GM18507 (cell line): Measurements from ENCODE around the gene DENND1C.

Source experiments
- DNase-seq: peaks from one replicate; pipeline ENCODE4 v3.0.0; 2011; ENCODE audit warnings: low read depth; ENCODE audit not compliant: insufficient read length; ENCODE audit errors: extremely low spot score
- FAIRE-seq: peaks from 2 replicates; lab custom pipeline; 2011; peaks lifted over from hg19 to GRCh38; lab: Jason Lieb, UNC

The DENND1C gene

DNA sequence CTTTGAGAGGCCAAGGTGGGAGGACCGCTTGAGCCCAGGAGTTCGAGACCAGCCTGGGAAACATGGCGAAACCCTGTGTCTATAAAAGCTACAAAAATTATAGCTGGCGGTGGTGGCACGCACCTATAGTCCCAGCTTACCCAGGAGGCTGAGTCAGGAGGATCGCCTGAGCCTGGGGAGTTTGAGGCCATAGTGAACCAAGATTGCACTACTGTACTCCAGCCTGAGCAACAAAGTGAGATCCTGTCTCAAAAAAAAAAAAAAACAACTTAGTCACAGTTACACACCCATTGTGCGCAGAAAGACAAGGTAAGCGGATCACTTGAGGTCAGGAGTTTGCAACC is 728 bp upstream of the DENND1C start:
- FAIRE-seq (no peak), DNase-seq (no peak)

DNA sequence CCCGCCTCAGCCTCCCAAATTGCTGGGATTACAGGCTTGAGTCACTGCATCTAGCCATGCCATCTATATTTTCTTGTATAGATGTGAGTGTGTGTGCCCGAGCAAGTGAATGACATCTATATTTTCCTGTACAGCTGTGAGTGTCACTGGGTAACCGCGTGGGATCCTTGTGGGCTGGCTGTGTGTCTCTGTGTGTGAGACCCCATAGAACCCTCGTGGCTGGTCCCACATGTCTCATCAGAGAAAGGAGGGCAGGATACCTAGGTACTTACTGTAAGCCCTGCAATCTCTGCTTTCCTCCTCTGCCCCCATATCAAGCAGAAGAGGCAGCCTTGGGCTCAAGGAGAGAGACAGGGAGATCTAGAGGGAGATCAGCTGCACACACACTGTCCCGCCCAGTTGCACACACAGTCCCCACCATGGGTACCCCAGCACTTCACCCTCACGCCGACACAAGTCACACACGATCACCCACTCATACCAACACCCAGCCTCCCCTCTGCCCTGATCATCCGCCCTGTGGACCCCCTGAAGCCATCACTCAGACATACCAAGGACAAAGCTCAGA is 655 bp downstream of the DENND1C start:
- DNase-seq = no peak
- peak; percentile 61 for FAIRE-seq

GRCh38 chr19:6479836-6480398 is 1.7 kb downstream of the DENND1C start:
- no peak for FAIRE-seq
- no peak for DNase-seq

DNA sequence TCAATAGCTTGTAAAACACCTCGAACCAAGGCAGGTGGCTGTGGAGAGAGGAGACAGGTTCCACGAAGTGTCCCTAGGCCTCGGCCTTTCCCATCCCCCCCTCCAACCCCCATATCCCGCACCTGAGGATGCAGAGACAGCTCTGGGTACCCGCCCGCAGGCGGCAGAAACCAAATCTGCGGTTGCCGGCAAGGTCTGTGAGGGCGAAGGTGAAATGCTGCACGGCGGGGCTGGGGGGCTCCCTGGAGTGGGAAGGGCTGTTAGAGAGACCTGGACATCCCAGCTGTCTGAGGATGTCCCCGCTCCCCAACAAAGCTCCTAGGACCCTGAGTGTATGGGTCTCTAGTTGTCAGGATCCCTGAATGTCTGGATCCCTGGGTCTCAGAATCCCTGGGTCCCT is 2.8 kb downstream of the DENND1C start:
- FAIRE-seq (no peak), DNase-seq (no peak)

DNA sequence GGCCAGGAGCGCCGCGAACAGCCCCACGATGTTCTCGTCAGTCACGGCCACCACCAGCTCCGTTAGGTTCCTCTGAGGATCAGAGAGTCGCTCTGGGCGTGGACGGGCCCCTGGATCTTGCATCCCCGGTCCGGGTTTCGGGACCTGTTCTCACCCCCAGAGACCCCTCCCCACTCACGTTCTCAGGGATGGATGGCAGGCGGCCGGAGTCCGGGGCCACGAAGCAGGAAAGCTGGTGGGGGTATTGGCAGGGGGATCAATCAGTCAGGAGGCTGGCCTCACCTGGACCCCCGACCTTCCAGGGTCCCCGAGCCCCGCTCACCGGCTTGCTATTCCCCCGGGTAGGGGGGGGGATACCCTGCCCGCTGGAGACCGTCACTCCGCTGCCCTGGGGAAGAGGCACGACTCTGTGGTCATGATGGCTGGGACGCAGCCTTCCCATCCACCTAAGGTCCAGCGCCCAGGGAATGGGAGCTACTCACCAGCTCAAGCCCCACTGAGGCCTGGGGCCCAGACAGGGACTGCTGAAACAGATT is 4.6 kb downstream of the DENND1C start:
- DNase-seq (no peak), FAIRE-seq (no peak)

DNA sequence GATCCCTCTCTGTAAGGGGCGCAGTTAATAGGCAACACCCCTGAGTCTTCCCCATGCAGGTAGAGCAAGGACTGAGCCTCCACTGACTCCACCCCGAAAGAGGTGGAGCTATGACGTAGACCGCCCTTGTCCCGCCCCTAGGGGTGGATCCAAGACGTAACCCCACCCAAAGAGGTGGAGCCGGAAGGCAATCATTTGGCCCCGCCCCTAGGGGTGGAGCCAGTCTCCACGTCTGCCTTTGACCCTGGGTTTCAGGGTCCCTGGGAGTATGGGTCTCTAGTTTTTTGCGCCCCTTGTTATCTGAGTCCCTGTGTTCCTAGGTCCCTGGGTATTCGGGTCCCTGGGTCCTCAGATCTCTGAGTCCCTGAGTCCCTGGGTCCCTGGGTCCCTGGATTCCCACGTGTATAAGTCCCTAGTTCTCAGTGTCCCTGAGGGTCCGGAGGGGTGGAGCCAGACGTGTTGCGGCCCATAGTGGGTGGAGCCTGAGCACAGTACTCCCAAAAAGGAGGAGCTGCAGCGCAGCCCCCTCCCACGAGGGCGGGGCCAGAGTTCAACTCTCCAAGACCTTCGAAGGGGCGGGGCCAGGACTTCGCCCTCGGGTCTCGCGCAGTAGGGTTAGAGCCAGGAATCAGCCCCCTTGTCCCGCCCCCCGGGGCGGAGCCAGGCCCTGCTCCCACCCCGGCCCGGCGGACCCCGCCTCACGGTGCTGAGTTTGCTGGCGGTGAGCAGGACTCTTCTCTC is 5.3 kb downstream of the DENND1C start:
- DNase-seq (peak; percentile 58), FAIRE-seq (peak; percentile 91)

- FAIRE-seq = no peak
- DNase-seq = no peak
Measured at GRCh38 chr19:6475321-6476108, 6.1 kb downstream of the DENND1C start.

- FAIRE-seq (no peak), DNase-seq (no peak)
Measured at GRCh38 chr19:6473647-6474046, 7.9 kb downstream of the DENND1C start.

- DNase-seq (no peak), FAIRE-seq (no peak)
Measured at GRCh38 chr19:6472713-6473112, 8.9 kb downstream of the DENND1C start.

DNA sequence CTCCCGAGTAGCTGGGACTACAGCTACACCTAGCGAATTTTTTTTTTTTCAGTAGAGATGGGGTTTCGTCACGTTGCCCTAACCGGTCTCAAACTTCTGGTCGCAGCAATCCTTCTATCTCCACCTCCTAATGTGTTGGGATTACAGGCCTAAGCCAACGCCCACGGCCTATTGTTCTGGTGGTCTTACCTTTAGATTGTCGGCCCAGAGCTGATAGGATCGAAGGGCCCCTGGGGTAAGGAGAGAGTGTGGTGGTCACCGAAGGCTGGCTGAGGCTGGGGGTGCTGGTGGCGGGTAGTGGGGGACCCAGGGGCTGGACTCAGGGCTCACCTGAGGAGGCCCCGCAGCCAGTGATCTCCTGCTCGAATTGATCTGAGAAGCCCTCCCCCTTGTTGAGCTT is 10.5 kb downstream of the DENND1C start:
- FAIRE-seq = no peak
- DNase-seq = no peak

- no peak for DNase-seq
- FAIRE-seq = no peak
Measured at GRCh38 chr19:6470173-6470572, 11.4 kb downstream of the DENND1C start.

DNA sequence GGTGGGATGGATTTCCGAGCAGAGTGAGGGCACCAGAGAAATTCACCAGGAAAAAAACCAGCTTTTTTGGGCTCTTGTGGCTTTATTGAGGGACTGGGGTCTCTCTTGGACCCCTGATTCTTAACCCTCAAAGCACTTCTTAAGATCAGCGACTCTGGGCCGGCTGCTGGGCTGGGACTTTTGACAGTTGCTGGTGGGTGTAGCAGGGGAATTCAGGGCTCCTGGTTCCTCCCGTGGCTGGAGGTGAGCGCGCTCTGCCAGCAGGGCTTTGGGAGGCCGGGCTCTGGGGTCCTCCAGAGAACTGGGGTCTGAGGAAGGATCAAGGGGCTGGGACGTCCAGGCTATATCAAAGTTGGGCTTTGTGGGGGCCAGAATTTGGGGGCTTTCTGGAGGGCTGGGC is 14.2 kb downstream of the DENND1C start:
- DNase-seq (no peak), FAIRE-seq (no peak)

DNA sequence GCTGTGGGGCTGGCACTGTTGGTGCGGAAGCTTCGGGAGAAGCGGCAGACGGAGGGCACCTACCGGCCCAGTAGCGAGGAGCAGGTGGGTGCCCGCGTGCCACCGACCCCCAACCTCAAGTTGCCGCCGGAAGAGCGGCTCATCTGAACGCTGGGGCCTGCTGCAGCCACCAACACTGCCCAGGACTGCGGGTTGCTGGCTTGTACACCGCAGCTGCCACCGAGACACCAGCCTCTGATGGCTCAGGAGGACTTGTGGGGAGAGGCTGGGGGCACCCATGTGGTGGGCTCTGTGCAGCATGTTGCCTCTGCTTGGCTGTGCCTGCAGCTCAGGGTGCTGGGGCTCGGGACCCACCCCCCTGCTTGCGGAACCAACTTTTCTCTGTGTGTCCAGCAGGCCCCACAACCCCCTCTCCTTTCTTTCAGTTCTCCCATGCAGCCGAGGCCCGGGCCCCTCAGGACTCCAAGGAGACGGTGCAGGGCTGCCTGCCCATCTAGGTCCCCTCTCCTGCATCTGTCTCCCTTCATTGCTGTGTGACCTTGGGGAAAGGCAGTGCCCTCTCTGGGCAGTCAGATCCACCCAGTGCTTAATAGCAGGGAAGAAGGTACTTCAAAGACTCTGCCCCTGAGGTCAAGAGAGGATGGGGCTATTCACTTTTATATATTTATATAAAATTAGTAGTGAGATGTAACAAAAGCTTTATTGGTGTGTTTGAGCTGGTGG is 14.9 kb downstream of the DENND1C start:
- DNase-seq = no peak
- no peak for FAIRE-seq

GRCh38 chr19:6465663-6466062 is 15.9 kb downstream of the DENND1C start:
- DNase-seq (no peak), FAIRE-seq (no peak)

DNA sequence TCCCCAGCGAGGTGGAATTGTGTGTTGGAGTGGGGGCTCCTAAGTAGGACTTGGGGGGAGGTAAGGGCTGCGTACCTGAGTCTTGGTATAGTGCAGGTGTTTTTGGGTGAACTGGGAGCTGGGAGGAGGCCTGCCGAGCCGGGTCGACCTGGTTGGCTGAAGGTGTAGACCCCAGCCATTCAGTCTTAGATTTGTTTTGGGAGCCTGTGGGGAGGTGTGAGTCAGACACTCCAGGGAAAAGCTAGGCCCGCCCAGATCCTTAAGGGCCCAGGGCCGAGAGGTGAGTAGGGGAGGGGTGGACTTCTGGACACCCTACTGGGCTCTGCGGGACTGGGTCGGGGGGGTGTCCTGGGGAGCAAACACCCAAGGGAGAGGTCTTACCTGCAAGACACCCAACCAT is 16.6 kb downstream of the DENND1C start:
- DNase-seq (no peak), FAIRE-seq (no peak)

DNA sequence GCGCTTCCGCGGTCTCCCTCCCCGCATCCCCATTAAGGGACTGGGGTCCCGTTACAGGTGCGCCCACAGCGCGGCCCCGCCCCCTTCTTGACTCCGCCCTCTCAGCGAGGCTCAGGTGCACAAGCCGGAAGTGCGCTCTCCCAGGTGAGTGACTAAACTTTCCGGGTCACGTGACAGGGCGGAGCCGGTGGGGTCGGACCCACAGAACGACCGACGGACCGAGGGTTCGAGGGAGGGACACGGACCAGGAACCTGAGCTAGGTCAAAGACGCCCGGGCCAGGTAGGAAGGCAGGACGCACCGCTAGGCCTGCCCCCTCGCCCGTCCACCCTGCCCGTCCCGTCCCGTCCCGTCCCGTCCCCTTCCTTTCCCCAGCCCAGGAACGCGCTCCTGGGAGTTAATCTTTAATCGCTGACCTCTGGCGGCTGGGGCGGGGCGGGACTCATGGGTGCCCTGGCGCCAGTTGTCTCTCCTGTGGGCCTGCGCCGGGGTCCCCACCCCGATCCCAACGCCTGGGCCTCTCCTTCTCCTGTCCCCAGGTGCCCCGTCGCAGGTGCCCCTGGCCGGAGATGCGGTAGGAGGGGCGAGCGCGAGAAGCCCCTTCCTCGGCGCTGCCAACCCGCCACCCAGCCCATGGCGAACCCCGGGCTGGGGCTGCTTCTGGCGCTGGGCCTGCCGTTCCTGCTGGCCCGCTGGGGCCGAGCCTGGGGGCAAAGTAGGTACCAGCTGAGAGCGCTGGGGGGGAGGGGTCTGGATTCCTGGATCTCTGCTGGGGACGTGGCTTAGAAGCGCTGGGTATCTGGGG is 17.3 kb downstream of the DENND1C start, which contains the start of gene CRB3:
Gene CRB3 (plus strand): TSS at position 202 of the 804 bp plus-strand sequence. CDS start 431 bp downstream, at position 633.
- DNase-seq = no peak
- peak; percentile 47 for FAIRE-seq

- FAIRE-seq (peak; percentile 98), DNase-seq (peak; percentile 88)
Measured at GRCh38 chr19:6460099-6460884, 21.3 kb downstream of the DENND1C start.
